Measurements from ENCODE around the gene FAH.

- TF ChIP-seq EP300 (IDR thresholded peaks at IDR 0.05) (no peak), CTCF (IDR thresholded peaks at IDR 0.05) (no peak), POLR2A (IDR thresholded peaks at IDR 0.05) (no peak), POLR2AphosphoS5 (IDR thresholded peaks at IDR 0.05) (no peak)
Measured at GRCh38 chr15:80154336-80154735, 1.5 kb downstream of the FAH start.
